Adrenal gland (tissue), 5 donors: ENCODE results near the gene SLC14A1.

Source experiments
- POLR2A ChIP-seq, 2 donors: fragments of 450-650 bp; IDR thresholded peaks; one replicate each; pipeline ENCODE4 v1.6.1; 2017; ENCODE audit warnings: antibody characterized with exemption in 2 of 2, mild to moderate bottlenecking in 2 of 2, moderate library complexity in 1 of 2
- TF ChIP-seq, protein P1 (sequence below), 6 experiments: fragments of 450-650 bp in 4 of 6; fragments of 200-600 bp in 2 of 6; sonication (generic) in 1 of 6; IDR thresholded peaks; 1 replicate in 5 of 6; 2 replicates in 1 of 6; pipeline versions ENCODE4 v1.5.1 to v1.8.0; 2016 to 2021; ENCODE audit warnings: antibody characterized with exemption in 6 of 6, mild to moderate bottlenecking in 2 of 6, moderate library complexity in 1 of 6
- donor health status: DM: no; HTN: no; CAD: no.

DNA sequence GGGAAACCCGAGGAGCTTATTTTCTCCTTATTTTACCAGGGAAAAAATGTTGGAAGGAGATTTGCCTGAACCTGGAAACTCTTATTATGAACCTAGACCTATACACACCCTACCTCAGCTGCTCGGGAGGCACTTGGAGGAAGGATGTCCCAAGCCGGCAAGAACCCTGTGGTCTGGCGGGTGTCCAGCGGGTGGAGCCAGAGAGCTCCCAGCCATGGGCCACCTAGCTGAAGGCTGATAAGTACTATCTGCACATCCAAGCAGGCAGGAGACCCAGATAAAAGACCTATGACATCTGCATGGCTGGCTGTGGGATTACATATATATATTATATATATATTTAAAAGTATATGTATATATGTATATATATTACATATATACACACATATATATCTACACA is 1.1 kb upstream of the SLC14A1 start:
- TF ChIP-seq POLR2A (IDR thresholded peaks at IDR 0.05) = no peak
- TF ChIP-seq, protein P1, sequence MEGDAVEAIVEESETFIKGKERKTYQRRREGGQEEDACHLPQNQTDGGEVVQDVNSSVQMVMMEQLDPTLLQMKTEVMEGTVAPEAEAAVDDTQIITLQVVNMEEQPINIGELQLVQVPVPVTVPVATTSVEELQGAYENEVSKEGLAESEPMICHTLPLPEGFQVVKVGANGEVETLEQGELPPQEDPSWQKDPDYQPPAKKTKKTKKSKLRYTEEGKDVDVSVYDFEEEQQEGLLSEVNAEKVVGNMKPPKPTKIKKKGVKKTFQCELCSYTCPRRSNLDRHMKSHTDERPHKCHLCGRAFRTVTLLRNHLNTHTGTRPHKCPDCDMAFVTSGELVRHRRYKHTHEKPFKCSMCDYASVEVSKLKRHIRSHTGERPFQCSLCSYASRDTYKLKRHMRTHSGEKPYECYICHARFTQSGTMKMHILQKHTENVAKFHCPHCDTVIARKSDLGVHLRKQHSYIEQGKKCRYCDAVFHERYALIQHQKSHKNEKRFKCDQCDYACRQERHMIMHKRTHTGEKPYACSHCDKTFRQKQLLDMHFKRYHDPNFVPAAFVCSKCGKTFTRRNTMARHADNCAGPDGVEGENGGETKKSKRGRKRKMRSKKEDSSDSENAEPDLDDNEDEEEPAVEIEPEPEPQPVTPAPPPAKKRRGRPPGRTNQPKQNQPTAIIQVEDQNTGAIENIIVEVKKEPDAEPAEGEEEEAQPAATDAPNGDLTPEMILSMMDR (IDR thresholded peaks at IDR 0.05) = peak; percentile 45 to 82 (median 66)
